LNCAP (cell line): ENCODE data around the gene KATNAL2.

ENCODE experiments used
- TF ChIP-seq, protein P1 (sequence below): fragments of 450-650 bp; IDR thresholded peaks from 2 replicates; pipeline ENCODE4 v1.5.1; 2017; ENCODE audit warnings: mild to moderate bottlenecking

The KATNAL2 gene

DNA sequence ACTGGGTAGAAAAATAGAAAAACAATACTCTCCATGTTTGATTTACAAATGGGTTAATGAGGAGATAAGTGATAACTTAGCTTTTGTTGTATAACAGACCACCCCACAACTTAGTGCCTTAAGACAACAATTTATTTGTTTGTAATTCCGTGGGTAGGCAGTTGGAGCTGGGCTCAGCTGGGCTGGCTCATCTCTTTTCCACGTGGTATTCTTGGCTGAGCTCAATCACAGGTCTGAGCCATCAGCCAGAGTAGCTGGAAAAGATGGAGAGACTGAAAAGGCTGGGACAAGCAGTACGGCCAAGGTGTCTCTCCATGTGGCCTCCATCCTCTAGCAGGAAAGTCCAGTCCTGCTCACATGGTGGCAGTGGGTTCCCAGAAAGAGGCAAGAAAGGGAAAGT is 150.2 kb downstream of the KATNAL2 start:
- TF ChIP-seq, protein P1, sequence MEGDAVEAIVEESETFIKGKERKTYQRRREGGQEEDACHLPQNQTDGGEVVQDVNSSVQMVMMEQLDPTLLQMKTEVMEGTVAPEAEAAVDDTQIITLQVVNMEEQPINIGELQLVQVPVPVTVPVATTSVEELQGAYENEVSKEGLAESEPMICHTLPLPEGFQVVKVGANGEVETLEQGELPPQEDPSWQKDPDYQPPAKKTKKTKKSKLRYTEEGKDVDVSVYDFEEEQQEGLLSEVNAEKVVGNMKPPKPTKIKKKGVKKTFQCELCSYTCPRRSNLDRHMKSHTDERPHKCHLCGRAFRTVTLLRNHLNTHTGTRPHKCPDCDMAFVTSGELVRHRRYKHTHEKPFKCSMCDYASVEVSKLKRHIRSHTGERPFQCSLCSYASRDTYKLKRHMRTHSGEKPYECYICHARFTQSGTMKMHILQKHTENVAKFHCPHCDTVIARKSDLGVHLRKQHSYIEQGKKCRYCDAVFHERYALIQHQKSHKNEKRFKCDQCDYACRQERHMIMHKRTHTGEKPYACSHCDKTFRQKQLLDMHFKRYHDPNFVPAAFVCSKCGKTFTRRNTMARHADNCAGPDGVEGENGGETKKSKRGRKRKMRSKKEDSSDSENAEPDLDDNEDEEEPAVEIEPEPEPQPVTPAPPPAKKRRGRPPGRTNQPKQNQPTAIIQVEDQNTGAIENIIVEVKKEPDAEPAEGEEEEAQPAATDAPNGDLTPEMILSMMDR: no peak

DNA sequence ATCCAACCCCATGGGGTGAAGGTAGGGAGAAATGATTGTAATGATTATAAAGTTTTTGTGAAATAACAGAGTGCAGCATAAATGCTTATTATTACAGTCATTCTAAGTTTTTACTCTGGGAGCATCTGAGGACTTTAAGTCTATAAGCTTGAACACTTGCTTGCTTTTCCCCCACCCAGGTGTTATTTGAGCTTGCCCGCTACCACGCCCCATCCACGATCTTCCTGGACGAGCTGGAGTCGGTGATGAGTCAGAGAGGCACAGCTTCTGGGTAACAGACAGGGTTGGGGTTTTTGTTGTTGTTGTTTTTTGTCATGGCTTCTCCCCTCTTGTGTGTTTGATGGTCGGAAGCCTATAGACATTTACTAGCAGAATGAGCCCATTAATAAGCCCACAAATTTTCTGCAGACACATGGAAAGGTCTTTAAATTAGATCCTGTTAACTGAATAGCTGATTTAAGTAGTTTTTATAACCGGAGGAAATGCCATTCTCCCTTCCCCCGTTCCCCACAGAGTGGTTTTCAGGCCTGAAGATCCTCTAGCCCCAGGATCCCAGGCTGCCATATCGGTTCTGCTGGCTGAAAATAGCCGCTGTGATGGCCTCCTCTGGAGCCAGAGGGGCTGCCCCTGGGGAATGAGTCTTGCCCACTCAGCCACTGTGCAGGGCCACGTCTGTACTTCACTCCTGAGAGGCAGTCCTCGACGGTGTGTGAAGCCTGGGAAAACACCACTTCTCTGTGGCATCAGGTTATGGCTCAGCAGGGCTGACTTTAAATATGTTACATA is 157.9 kb downstream of the KATNAL2 start:
- TF ChIP-seq, protein P1: no peak

DNA sequence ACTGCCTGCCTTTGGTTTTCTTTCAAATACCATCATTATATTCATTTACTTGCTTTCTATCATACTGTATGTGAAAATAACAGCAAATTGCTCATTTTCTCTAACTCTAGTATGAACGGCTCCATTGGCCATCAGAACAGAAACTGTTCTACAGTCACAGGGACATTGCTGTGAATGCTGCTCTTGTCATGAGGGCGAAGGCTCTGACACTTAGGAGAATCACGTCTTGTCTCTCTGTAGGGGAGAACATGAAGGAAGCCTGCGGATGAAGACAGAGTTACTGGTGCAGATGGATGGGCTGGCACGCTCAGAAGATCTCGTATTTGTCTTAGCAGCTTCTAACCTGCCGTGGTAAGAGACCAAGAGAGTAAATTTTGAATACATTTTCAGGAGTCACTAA is 159.7 kb downstream of the KATNAL2 start:
- TF ChIP-seq, protein P1: no peak

DNA sequence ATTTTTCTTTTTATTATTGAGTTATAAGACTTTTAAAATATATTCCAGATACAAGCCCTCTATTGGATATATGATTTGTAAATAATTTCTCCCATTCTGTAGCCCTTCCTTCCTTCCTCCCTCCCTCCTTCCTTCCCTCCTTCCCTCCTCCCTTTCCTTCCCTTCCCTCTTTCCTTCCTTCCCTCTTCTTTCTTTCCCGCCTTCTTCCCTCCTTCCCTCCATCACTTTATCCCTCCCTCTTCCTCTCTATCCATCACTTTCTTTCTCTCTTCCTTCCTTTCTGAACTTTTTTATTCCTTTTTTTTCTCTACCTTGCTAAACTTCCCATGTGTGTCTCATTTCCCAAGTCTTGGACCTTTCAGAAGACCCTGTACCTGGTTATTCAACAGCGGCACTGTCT is 163.5 kb downstream of the KATNAL2 start:
- TF ChIP-seq, protein P1: no peak

DNA sequence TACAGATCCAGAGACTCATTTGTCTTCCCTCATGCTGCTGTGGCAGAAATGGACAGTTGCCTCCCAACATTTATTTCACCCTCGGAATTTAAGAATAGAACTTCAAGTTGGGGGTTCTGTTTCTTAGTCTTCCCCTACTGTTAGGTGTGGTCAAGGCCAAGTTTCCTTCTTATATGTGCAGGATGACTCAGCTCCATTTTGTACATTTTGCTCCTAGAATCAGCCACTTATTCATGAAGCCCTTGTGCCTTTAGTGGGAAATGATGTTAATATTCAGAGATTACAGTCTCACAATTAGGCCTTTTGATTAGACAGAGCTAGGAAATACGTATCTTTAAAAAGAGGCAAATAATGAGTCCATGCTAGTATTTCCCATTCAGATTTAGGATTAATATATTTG is 164.2 kb downstream of the KATNAL2 start:
- TF ChIP-seq, protein P1: no peak

DNA sequence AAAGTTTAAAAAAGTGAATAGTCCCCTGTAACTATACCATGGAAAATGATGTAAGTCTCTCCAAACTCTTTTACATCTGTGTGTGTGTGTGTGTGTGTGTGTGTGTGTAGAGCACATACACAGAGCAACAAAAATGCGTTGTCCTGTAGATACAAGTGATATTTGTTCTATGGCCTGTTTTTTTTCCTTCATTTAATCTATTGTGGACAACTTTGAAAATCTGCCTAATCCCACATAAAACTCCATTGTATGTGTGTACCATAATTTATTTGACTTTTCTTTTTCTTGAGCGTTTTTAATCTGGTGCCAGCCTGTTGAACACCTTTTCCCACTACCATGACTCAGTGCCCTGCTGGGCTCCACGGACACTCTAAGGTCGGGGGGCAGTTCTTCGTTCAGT is 170.3 kb downstream of the KATNAL2 start:
- TF ChIP-seq, protein P1: no peak

DNA sequence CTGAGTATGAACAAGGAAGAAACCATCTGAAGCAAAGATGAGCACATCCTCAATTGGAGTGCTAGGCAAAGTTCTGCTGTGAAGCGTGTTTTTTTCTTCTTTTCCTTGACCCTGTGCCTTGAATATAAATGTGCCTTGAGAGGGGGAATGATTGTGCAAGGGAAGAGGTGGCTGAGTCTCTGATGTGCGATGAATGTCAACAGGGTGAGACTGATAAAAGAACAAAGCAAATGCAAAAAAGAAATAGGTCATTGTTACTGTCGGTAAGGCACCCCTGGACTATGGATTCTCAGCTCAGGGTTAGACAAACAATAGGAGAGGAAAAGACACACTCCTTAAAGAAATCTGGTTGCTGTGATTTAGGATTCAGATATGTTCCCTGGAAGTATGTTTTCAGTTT is 178.4 kb downstream of the KATNAL2 start:
- TF ChIP-seq, protein P1: no peak
